ENCODE measurements around the gene GRM8.

DNA sequence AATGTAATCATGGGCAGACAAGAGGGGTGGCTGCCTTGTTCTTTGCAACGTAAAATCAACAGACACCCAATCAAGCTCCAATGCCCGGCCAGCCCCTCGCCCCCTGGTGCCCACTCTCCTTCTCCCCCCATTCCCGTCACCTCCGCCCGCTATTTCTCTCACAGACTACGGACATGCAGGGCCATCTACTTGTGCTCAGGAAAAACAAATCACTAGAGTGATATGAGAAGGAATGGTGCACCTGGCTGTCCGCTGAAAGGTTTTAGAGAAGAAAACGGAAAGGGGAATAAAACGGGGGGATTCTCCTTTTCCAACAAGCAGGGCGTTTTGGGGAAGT lies 396 bp downstream of the GRM8 start:
- TF ChIP-seq CTCF (conservative IDR thresholded peaks at IDR 0.05; ENCODE audit: low read length) (no peak), EZH2phosphoT487 (IDR thresholded peaks at IDR 0.05; ENCODE audit: borderline replicate concordance, low read depth, low read length) (no peak)
